HCT116 (cell line): Measurements from ENCODE around the gene KIF5C. TPM values are rescaled to one million over a fixed set of nuclear protein-coding genes. Genes with fewer than 3 reads are reported as not detected.

Experiments
- ATAC-seq: fragments of 200-7000 bp; cut with Tn5 transposase; 2 replicates; pipeline ENCODE4 v1.9.1; 2020; ENCODE audit warnings: mild to moderate bottlenecking, moderate library complexity
- BruUV-seq: library from RNA; stranded (reverse); fragments of 400-500 nt; replicated peaks from 2 replicates; lab custom pipeline; 2021; lab: Mats Ljungman, UMichigan
- CTCF ChIA-PET: fragments of 300-600 bp; sonication (Branson Sonifier 250); formaldehyde crosslinking; loops from one replicate; lab custom pipeline; 2021; ENCODE audit warnings: antibody characterized with exemption; lab: Charles Lee
- POLR2A ChIA-PET: fragments of 300-600, 350-600 bp; sonication (Branson Sonifier 250); formaldehyde crosslinking; loops from one replicate; lab custom pipeline; 2021; ENCODE audit warnings: antibody characterized with exemption; lab: Charles Lee
- RAD21 ChIA-PET, 2 experiments: fragments of 300-600 bp; sonication (Branson Sonifier 250); formaldehyde crosslinking; loops; one replicate each; lab custom pipeline; 2023; ENCODE audit warnings: low total read pairs in 2 of 2; ENCODE audit not compliant: uncharacterized antibody in 2 of 2, unreplicated experiment in 2 of 2, low non-redundant PET in 1 of 2; lab: Charles Lee
- DNase-seq: peaks from one replicate; pipeline ENCODE4 v3.0.0-alpha.2; 2010; ENCODE audit warnings: low read depth, low spot score
- H2AFZ ChIP-seq: fragments of 200-600 bp; shearing (Covaris generic), sonication (generic); 2 replicates; pipeline ENCODE4 v1.6.1; 2017; ENCODE audit warnings: low read depth, mixed run types, mixed read lengths, antibody characterized with exemption, low read length; ENCODE audit not compliant: poor library complexity, severe bottlenecking
- H3K27ac ChIP-seq: 2 replicates; pipeline ENCODE4 v1.5.1; 2012; ENCODE audit warnings: low read depth, low read length
- H3K27me3 ChIP-seq: fragments of 200-600 bp; sonication (generic); 2 replicates; pipeline ENCODE4 v1.6.1; 2016; ENCODE audit warnings: mixed run types, low read length, mixed read lengths; ENCODE audit not compliant: insufficient read depth
- H3K36me3 ChIP-seq, 2 experiments: fragments of 200-500 bp in 1 of 2; fragments of 200-600 bp in 1 of 2; sonication (Bioruptor generic) in 1 of 2; sonication (generic) in 1 of 2; 2 replicates each; pipeline versions ENCODE4 v1.5.1 to v1.6.1; 2014 to 2016; ENCODE audit warnings: low read length in 2 of 2, inconsistent platforms in 1 of 2, mixed read lengths in 1 of 2, mixed run types in 1 of 2; ENCODE audit not compliant: insufficient read depth in 2 of 2, control insufficient read depth in 1 of 2
- H3K4me1 ChIP-seq, 2 experiments: fragments of 200-600 bp in 1 of 2; sonication (generic) in 1 of 2; 2 replicates each; pipeline versions ENCODE4 v1.5.1 to v1.6.1; 2012 to 2017; ENCODE audit warnings: low read length in 2 of 2, inconsistent platforms in 1 of 2, mild to moderate bottlenecking in 1 of 2, mixed read lengths in 1 of 2, mixed run types in 1 of 2, moderate library complexity in 1 of 2; ENCODE audit not compliant: insufficient read depth in 2 of 2, control insufficient read depth in 1 of 2
- H3K4me2 ChIP-seq: fragments of 200-600 bp; sonication (generic); 2 replicates; pipeline ENCODE4 v1.6.1; 2017; ENCODE audit warnings: mixed run types, low read length, mixed read lengths
- H3K4me3 ChIP-seq, 2 experiments: fragments of 200-600 bp in 1 of 2; sonication (generic) in 1 of 2; replicated peaks in 1 of 2; 2 replicates each; pipeline ENCODE4 v1.5.1; 2011 to 2016; ENCODE audit warnings: low read length in 2 of 2, control low read depth in 1 of 2, low read depth in 1 of 2, mild to moderate bottlenecking in 1 of 2, mixed read lengths in 1 of 2, mixed run types in 1 of 2
- H3K79me2 ChIP-seq: fragments of 200-600 bp; sonication (generic); 2 replicates; pipeline ENCODE4 v1.6.1; 2017; ENCODE audit warnings: mild to moderate bottlenecking, mixed run types, low read length, moderate library complexity, mixed read lengths; ENCODE audit not compliant: insufficient read depth
- H3K9ac ChIP-seq: fragments of 200-600 bp; sonication (generic); 2 replicates; pipeline ENCODE4 v1.6.1; 2016; ENCODE audit warnings: low read length, mixed read lengths
- H3K9me2 ChIP-seq: fragments of 200-600 bp; sonication (generic), shearing (Covaris generic); 2 replicates; pipeline ENCODE4 v1.6.1; 2017; ENCODE audit warnings: mixed run types, mild to moderate bottlenecking, moderate library complexity; ENCODE audit not compliant: insufficient read depth
- H3K9me3 ChIP-seq, 2 experiments: fragments of 200-500 bp in 1 of 2; fragments of 200-600 bp in 1 of 2; sonication (Bioruptor generic) in 1 of 2; sonication (generic) in 1 of 2; 2 replicates each; pipeline ENCODE4 v1.6.1; 2014 to 2017; ENCODE audit warnings: low read length in 2 of 2, mixed read lengths in 2 of 2, inconsistent platforms in 1 of 2, low read depth in 1 of 2, mild to moderate bottlenecking in 1 of 2, mixed run types in 1 of 2, moderate library complexity in 1 of 2; ENCODE audit not compliant: control insufficient read depth in 1 of 2, insufficient read depth in 1 of 2
- H4K20me1 ChIP-seq: fragments of 200-600 bp; sonication (generic), shearing (Covaris generic); 2 replicates; pipeline ENCODE4 v1.6.1; 2017; ENCODE audit warnings: mixed run types, mild to moderate bottlenecking, moderate library complexity; ENCODE audit not compliant: insufficient read depth
- CEBPB ChIP-seq: IDR thresholded peaks from 2 replicates; pipeline ENCODE4 v1.6.1; 2012; ENCODE audit warnings: low read depth
- EGR1 ChIP-seq: IDR thresholded peaks from 2 replicates; pipeline ENCODE4 v1.6.1; 2012; ENCODE audit warnings: low read depth
- ELF1 ChIP-seq: IDR thresholded peaks from 2 replicates; pipeline ENCODE4 v1.6.1; 2012; ENCODE audit warnings: low read depth, borderline replicate concordance
- EZH2phosphoT487 ChIP-seq: fragments of 200-600 bp; IDR thresholded peaks from 2 replicates; pipeline ENCODE4 v1.6.1; 2018; ENCODE audit warnings: antibody characterized with exemption, borderline replicate concordance
- FOSL1 ChIP-seq: IDR thresholded peaks from 2 replicates; pipeline ENCODE4 v1.6.1; 2012; ENCODE audit warnings: low read depth
- POLR2A ChIP-seq: IDR thresholded peaks from 2 replicates; pipeline ENCODE4 v1.7.0; 2011; ENCODE audit warnings: borderline replicate concordance; ENCODE audit not compliant: insufficient read depth, insufficient read length; ENCODE audit errors: extremely low read depth
- POLR2AphosphoS5 ChIP-seq: IDR thresholded peaks from 2 replicates; pipeline ENCODE4 v1.6.1; 2011; ENCODE audit warnings: mild to moderate bottlenecking, low read depth, low read length, moderate library complexity
- TCF7L2 ChIP-seq: IDR thresholded peaks from 2 replicates; pipeline ENCODE4 v1.7.0; 2011; ENCODE audit warnings: borderline replicate concordance, inconsistent platforms; ENCODE audit not compliant: insufficient read depth, insufficient read length; ENCODE audit errors: extremely low read depth
- YY1 ChIP-seq: IDR thresholded peaks from 2 replicates; pipeline ENCODE4 v1.6.1; 2011; ENCODE audit warnings: low read length, low read depth, moderate library complexity, mild to moderate bottlenecking; ENCODE audit not compliant: insufficient replicate concordance; ENCODE audit errors: extremely low read depth
- intact Hi-C: fragments of 100-400 bp; cut with micrococcal nuclease; formaldehyde crosslinking; loops from 2 replicates; pipeline ENCODE4 v1.10.0; 2022
- total RNA-seq: library from RNA; stranded (reverse); gene quantifications from one replicate; pipeline ENCODE4 v1.2.1, GENCODE V29; 2021; ENCODE audit not compliant: unreplicated experiment
- TF ChIP-seq, protein P1 (sequence below): IDR thresholded peaks from 2 replicates; pipeline ENCODE4 v1.6.1; 2012
- TF ChIP-seq, protein P2 (sequence below), 3 experiments: fragments of 200-600 bp in 1 of 3; sonication (generic) in 1 of 3; IDR thresholded peaks in 2 of 3; conservative IDR thresholded peaks in 1 of 3; 2 replicates each; pipeline ENCODE4 v1.5.1; 2012 to 2017; ENCODE audit warnings: low read depth in 2 of 3, low read length in 2 of 3, antibody characterized with exemption in 1 of 3, borderline replicate concordance in 1 of 3, control low read depth in 1 of 3, mild to moderate bottlenecking in 1 of 3, mixed read lengths in 1 of 3, mixed run types in 1 of 3, moderate library complexity in 1 of 3; ENCODE audit not compliant: insufficient read depth in 1 of 3
- TF ChIP-seq, protein P3 (sequence below): IDR thresholded peaks from 2 replicates; pipeline ENCODE4 v1.6.1; 2012; ENCODE audit warnings: low read depth

KIF5C gene
- total RNA-seq, 1 experiment from 2014 or later, result 6.5 TPM

DNA sequence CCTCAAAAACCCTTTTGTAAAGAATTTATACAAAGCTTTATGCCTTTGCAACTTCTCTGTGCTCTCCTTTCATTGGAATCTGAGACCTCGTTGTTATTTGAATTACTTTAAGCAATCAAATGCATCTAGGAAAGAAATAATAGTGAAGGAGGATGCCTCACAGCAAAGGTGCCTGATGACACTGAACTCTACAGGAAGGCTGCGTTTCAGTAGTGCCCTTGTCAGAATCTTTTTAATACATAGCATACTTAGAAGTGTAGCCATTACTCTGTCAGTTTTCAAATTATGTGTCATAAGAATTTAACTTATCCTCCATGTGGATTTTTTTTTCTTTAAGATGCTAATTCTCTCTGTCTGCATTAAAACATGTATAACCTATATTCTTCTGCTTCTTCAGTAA lies 153.9 kb downstream of the KIF5C start:
- intact Hi-C loops, result no loop called here
- Histone ChIP-seq H3K4me3 (no peak overlapping the region), H3K9me2 (no peaks in the 10 kb centered on the region), H3K4me1 (peaks cover 0 to 7% of the 10 kb centered on the region in 2 experiments; a peak in 1 of 4 replicates), H3K4me2 (no peak overlapping the region), H3K79me2 (no peaks in the 10 kb centered on the region), H3K36me3 (no peaks in the 10 kb centered on the region), H4K20me1 (no peaks in the 10 kb centered on the region), H3K27me3 (peaks cover 16% of the 10 kb centered on the region; the same call in 1 of the 2 replicates), H3K9me3 (no peaks in the 10 kb centered on the region), H3K9ac (no peak overlapping the region), H3K27ac (no peak overlapping the region), H2AFZ (no peak overlapping the region)
- ChIA-PET CTCF (interaction anchor here (1.0 to 1.3 kb wide), 2 partner anchors 9 to 12 kb away, joined by 3 to 4 read pairs; no protein-coding TSS in a partner anchor), RAD21 (no interaction called here), POLR2A (no interaction called here)
- no peak for TF ChIP-seq POLR2AphosphoS5
- TF ChIP-seq, protein P1, sequence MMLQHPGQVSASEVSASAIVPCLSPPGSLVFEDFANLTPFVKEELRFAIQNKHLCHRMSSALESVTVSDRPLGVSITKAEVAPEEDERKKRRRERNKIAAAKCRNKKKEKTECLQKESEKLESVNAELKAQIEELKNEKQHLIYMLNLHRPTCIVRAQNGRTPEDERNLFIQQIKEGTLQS, result no peak
- TF ChIP-seq, protein P2, sequence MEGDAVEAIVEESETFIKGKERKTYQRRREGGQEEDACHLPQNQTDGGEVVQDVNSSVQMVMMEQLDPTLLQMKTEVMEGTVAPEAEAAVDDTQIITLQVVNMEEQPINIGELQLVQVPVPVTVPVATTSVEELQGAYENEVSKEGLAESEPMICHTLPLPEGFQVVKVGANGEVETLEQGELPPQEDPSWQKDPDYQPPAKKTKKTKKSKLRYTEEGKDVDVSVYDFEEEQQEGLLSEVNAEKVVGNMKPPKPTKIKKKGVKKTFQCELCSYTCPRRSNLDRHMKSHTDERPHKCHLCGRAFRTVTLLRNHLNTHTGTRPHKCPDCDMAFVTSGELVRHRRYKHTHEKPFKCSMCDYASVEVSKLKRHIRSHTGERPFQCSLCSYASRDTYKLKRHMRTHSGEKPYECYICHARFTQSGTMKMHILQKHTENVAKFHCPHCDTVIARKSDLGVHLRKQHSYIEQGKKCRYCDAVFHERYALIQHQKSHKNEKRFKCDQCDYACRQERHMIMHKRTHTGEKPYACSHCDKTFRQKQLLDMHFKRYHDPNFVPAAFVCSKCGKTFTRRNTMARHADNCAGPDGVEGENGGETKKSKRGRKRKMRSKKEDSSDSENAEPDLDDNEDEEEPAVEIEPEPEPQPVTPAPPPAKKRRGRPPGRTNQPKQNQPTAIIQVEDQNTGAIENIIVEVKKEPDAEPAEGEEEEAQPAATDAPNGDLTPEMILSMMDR (IDR thresholded peaks at IDR 0.05 in 2 of 3, conservative IDR thresholded peaks at IDR 0.05 in 1 of 3; ENCODE audit: borderline replicate concordance in 1 of 3, insufficient read depth in 1 of 3, low read depth in 2 of 3, low read length in 2 of 3), result no peak
- no peak for TF ChIP-seq ELF1
- no peak for TF ChIP-seq EZH2phosphoT487
- ATAC-seq (no peak), DNase-seq (no peak)
- BruUV-seq, result no TSS peak

DNA sequence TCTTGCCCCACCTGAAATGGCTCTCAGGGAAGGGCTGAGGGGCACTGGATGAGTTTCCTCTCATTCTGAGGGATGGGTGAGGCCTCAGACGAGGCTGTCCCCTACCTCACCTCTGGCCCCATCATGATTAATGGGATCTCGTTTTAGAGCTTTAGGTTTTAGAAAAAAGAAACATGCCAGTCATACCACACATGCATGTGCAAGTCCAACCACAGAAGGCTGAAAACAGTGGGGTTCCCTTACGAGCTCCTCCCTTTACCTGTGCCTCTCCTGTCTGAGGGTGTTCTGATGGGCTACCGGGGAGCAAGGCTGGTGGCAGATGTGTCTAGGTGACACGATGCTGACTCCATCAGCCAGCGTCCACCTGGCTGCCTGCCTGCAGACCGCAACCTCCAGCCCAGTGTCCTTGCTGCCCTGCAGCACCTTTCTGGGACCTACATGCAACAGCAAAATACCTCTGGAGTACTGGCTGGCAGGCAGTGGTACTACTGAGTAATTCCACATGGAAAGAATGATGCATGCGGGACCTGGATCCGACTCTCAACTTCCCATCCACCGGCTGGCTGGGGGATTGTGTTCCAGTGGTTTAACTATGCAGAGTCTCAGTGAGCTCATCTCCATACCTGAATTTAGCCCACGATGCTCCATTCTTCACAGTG lies 154.4 kb downstream of the KIF5C start:
- ChIA-PET RAD21 (no interaction called here), CTCF (interaction anchor here (1.0 to 1.3 kb wide), 2 partner anchors 9 to 12 kb away, joined by 3 to 4 read pairs; no protein-coding TSS in a partner anchor), POLR2A (no interaction called here)
- no peak overlapping the region for H3K4me3 ChIP-seq
- H3K9me2 ChIP-seq, result no peaks in the 10 kb centered on the region
- H4K20me1 ChIP-seq, result no peaks in the 10 kb centered on the region
- no peak for DNase-seq
- no TSS peak for BruUV-seq
- intact Hi-C loops, result no loop called here
- H3K79me2 ChIP-seq, result no peaks in the 10 kb centered on the region
- no peak overlapping the region for H2AFZ ChIP-seq
- no peak overlapping the region for H3K4me2 ChIP-seq
- peaks cover 0 to 7% of the 10 kb centered on the region in 2 experiments; a peak in 1 of 4 replicates for H3K4me1 ChIP-seq
- H3K9me3 ChIP-seq, result no peaks in the 10 kb centered on the region
- ATAC-seq, result no peak
- H3K9ac ChIP-seq, result no peak overlapping the region
- no peaks in the 10 kb centered on the region for H3K36me3 ChIP-seq
- H3K27ac ChIP-seq, result no peak overlapping the region
- peaks cover 16% of the 10 kb centered on the region; the same call in 1 of the 2 replicates for H3K27me3 ChIP-seq
- TF ChIP-seq POLR2AphosphoS5, result no peak
- TF ChIP-seq FOSL1, result no peak
- TF ChIP-seq, protein P3, sequence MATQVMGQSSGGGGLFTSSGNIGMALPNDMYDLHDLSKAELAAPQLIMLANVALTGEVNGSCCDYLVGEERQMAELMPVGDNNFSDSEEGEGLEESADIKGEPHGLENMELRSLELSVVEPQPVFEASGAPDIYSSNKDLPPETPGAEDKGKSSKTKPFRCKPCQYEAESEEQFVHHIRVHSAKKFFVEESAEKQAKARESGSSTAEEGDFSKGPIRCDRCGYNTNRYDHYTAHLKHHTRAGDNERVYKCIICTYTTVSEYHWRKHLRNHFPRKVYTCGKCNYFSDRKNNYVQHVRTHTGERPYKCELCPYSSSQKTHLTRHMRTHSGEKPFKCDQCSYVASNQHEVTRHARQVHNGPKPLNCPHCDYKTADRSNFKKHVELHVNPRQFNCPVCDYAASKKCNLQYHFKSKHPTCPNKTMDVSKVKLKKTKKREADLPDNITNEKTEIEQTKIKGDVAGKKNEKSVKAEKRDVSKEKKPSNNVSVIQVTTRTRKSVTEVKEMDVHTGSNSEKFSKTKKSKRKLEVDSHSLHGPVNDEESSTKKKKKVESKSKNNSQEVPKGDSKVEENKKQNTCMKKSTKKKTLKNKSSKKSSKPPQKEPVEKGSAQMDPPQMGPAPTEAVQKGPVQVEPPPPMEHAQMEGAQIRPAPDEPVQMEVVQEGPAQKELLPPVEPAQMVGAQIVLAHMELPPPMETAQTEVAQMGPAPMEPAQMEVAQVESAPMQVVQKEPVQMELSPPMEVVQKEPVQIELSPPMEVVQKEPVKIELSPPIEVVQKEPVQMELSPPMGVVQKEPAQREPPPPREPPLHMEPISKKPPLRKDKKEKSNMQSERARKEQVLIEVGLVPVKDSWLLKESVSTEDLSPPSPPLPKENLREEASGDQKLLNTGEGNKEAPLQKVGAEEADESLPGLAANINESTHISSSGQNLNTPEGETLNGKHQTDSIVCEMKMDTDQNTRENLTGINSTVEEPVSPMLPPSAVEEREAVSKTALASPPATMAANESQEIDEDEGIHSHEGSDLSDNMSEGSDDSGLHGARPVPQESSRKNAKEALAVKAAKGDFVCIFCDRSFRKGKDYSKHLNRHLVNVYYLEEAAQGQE, result no peak
- no peak for TF ChIP-seq TCF7L2
- TF ChIP-seq CEBPB, result no peak
- no peak for TF ChIP-seq ELF1
- TF ChIP-seq YY1, result no peak
- TF ChIP-seq, protein P1, result no peak
- TF ChIP-seq POLR2A, result no peak
- no peak for TF ChIP-seq EGR1
